ENCODE data around the gene RORB.

Gene RORB

DNA sequence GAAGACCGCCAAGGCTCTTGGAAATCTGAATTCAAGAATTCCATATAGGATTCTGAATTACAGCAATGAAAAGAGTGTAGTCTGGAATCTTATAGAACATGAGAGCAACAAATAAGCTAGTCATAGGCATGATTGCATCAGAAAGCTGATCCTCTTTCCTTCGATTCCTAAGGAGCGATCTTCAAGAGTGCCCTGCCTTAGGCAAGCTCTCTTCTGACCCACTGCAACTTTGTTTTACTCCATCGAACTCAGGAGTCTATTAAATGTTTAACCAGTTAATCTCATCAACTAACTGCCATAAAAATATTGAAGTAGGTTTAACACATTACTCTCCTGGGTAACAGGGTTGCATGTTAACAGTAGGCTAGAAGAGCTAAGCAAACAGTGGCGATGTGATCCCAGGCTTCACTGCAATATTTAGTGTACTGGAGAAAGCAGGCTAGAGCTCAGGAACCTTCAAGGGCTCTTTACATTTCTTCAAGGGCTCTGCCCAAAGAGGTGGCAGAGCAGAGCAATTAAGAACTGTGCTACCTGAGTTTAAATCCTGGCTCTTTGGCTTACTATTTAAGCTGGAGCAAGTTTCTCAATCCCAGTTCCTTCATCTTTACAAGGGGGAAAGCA lies 146.3 kb downstream of the RORB start:
- Histone ChIP-seq H3K27ac (ENCODE audit: insufficient read depth, low read length, poor library complexity, severe bottlenecking) (no peak overlapping the region), H3K4me1 (ENCODE audit: control insufficient read depth, insufficient read depth, low read length, poor library complexity, severe bottlenecking) (no peaks in the 10 kb centered on the region), H3K36me3 (ENCODE audit: control insufficient read depth, insufficient read depth, low read length) (no peaks in the 10 kb centered on the region), H3K27me3 (replicated peaks; ENCODE audit: control insufficient read depth, insufficient read depth, low read length, poor library complexity, severe bottlenecking) (no peaks in the 10 kb centered on the region), H3K4me3 (ENCODE audit: insufficient read depth, low read depth, low read length, poor library complexity, severe bottlenecking) (no peak overlapping the region), H3K9me3 (ENCODE audit: control insufficient read depth, low read length) (no peaks in the 10 kb centered on the region)
- DNase-seq: no peak

DNA sequence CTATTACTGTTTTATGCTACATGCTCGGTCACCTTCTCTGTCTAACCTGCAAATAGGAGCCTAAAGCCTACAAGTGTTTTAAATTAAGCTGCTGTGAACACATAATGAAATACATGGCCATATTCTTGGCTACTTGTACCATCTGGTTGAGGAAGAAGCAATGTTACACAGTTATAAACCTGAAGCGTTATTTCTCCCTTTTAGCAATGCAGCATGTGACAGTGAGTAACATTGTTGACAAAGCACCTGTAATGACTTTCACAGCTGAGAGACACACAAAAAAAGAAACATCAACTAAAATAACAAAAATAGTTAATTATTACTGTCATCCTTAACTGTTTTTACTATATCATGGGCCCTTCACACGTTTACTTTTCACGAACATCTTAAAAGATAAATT lies 146.9 kb downstream of the RORB start:
- no peak for DNase-seq
- H3K4me1 ChIP-seq (ENCODE audit: control insufficient read depth, insufficient read depth, low read length, poor library complexity, severe bottlenecking): no peaks in the 10 kb centered on the region
- no peaks in the 10 kb centered on the region for H3K27me3 ChIP-seq (replicated peaks; ENCODE audit: control insufficient read depth, insufficient read depth, low read length, poor library complexity, severe bottlenecking)
- no peaks in the 10 kb centered on the region for H3K36me3 ChIP-seq (ENCODE audit: control insufficient read depth, insufficient read depth, low read length)
- no peak overlapping the region for H3K27ac ChIP-seq (ENCODE audit: insufficient read depth, low read length, poor library complexity, severe bottlenecking)
- H3K4me3 ChIP-seq (ENCODE audit: insufficient read depth, low read depth, low read length, poor library complexity, severe bottlenecking): no peak overlapping the region
- no peaks in the 10 kb centered on the region for H3K9me3 ChIP-seq (ENCODE audit: control insufficient read depth, low read length)

DNA sequence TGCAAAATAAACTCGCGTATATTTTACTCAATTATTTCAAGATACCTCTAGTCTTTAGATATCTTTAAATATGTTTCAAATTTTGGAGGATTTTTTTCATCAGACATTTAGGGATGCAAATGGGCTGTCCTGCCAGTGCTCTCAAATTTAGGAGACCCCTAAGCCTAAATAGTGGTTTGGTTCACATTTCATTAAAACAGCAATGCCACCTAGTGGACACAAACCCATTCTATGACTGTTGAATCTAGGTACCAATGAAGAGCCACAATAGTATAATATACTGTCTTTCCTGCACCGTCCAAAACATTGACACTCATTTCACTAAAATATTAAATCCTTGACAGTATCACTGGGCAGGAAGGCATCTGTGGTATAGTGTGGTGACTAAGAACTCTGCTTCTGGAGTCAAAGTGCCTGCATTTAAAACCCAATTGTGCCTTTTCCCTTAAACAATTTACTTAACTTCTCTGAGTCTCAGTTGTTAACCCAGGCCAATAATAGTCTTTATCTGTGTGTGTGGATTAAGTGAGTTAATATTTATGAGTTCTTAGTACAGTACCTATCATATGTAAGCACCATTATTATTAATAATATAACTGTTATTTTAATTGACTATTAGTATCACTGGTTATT lies 148.0 kb downstream of the RORB start:
- Histone ChIP-seq H3K4me1 (ENCODE audit: control insufficient read depth, insufficient read depth, low read length, poor library complexity, severe bottlenecking) (no peaks in the 10 kb centered on the region), H3K27ac (ENCODE audit: insufficient read depth, low read length, poor library complexity, severe bottlenecking) (no peak overlapping the region), H3K9me3 (ENCODE audit: control insufficient read depth, low read length) (no peaks in the 10 kb centered on the region), H3K4me3 (ENCODE audit: insufficient read depth, low read depth, low read length, poor library complexity, severe bottlenecking) (no peak overlapping the region), H3K27me3 (replicated peaks; ENCODE audit: control insufficient read depth, insufficient read depth, low read length, poor library complexity, severe bottlenecking) (no peaks in the 10 kb centered on the region), H3K36me3 (ENCODE audit: control insufficient read depth, insufficient read depth, low read length) (no peaks in the 10 kb centered on the region)
- no peak for DNase-seq

DNA sequence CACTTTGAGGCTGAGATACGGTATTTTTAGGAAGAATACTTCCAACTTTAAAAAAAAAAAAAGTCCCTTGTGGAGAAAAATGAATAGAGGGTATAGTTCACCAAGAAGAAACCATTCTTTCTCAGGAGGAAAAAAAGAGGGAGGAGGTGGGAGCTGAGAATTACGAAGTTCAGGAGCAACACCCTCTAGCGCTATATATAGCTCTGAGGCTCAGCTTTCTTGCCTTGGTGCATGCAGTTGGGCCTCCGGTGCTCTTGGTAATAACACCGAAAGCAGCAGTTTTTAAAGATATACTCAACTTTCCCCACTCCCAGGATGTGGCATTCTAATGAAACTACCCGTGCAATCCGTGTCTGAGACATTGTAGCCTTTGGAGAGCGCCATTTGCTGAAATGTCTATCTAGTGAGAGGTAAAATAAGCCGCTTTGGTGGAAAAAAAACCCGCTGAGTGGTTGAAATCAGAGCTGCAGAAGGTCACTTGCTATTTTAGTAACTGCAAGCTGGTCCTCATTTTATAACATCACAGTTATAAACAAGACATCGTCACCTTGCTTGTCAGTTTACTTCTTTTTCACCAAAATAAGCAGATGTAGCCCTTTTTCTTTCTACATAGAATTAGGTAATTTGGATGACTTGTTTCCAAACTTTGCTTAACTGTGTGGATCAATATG lies 156.4 kb downstream of the RORB start:
- no peak for DNase-seq
- no peaks in the 10 kb centered on the region for H3K4me1 ChIP-seq (ENCODE audit: control insufficient read depth, insufficient read depth, low read length, poor library complexity, severe bottlenecking)
- H3K36me3 ChIP-seq (ENCODE audit: control insufficient read depth, insufficient read depth, low read length): no peaks in the 10 kb centered on the region
- H3K4me3 ChIP-seq (ENCODE audit: insufficient read depth, low read depth, low read length, poor library complexity, severe bottlenecking): no peak overlapping the region
- no peaks in the 10 kb centered on the region for H3K9me3 ChIP-seq (ENCODE audit: control insufficient read depth, low read length)
- no peak overlapping the region for H3K27ac ChIP-seq (ENCODE audit: insufficient read depth, low read length, poor library complexity, severe bottlenecking)
- no peaks in the 10 kb centered on the region for H3K27me3 ChIP-seq (replicated peaks; ENCODE audit: control insufficient read depth, insufficient read depth, low read length, poor library complexity, severe bottlenecking)

DNA sequence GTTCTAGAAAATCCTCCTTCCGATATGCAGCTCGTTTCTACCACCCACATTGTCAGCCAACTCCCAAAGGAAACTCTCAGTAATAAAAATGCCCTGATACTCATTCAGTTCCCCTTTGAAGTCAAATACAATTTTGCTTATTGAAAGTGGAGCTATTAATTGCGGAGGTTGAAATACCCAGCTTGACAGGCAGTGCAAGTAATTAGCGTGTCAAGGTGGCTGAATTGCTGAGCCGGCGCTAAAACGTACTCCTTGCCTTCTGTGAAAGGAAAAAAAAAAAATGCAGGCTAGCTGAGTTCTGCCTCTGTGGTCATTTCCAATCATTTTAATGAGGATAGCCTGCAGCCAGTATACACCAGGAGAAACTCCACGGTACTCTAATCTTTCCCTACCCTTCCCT lies 165.5 kb downstream of the RORB start:
- Histone ChIP-seq H3K27ac (ENCODE audit: insufficient read depth, low read length, poor library complexity, severe bottlenecking) (no peak overlapping the region), H3K27me3 (replicated peaks; ENCODE audit: control insufficient read depth, insufficient read depth, low read length, poor library complexity, severe bottlenecking) (no peaks in the 10 kb centered on the region), H3K9me3 (ENCODE audit: control insufficient read depth, low read length) (no peaks in the 10 kb centered on the region), H3K4me1 (ENCODE audit: control insufficient read depth, insufficient read depth, low read length, poor library complexity, severe bottlenecking) (no peaks in the 10 kb centered on the region), H3K36me3 (ENCODE audit: control insufficient read depth, insufficient read depth, low read length) (no peaks in the 10 kb centered on the region), H3K4me3 (ENCODE audit: insufficient read depth, low read depth, low read length, poor library complexity, severe bottlenecking) (no peak overlapping the region)
- no peak for DNase-seq

DNA sequence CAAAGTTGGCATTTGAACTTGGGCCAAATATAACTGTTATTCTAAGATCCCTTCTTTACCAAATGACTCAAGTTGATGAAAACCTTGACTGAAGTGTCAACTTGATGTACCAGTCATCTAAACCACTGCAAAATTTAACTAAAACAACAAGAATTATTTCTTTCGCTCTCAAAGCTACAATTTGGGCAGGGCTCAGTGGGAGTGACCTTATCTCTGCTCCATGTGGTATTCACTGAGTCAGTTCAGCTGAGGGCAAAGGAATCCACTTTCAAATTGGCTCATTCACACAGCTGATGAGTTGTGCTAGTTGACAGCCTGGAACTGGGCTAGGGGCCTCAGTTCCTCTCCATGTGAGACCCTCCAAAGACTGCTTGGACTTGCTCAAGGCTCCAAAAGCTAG lies 166.3 kb downstream of the RORB start:
- Histone ChIP-seq H3K9me3 (ENCODE audit: control insufficient read depth, low read length) (no peaks in the 10 kb centered on the region), H3K27ac (ENCODE audit: insufficient read depth, low read length, poor library complexity, severe bottlenecking) (no peak overlapping the region), H3K4me1 (ENCODE audit: control insufficient read depth, insufficient read depth, low read length, poor library complexity, severe bottlenecking) (no peaks in the 10 kb centered on the region), H3K27me3 (replicated peaks; ENCODE audit: control insufficient read depth, insufficient read depth, low read length, poor library complexity, severe bottlenecking) (no peaks in the 10 kb centered on the region), H3K4me3 (ENCODE audit: insufficient read depth, low read depth, low read length, poor library complexity, severe bottlenecking) (no peak overlapping the region), H3K36me3 (ENCODE audit: control insufficient read depth, insufficient read depth, low read length) (no peaks in the 10 kb centered on the region)
- no peak for DNase-seq

DNA sequence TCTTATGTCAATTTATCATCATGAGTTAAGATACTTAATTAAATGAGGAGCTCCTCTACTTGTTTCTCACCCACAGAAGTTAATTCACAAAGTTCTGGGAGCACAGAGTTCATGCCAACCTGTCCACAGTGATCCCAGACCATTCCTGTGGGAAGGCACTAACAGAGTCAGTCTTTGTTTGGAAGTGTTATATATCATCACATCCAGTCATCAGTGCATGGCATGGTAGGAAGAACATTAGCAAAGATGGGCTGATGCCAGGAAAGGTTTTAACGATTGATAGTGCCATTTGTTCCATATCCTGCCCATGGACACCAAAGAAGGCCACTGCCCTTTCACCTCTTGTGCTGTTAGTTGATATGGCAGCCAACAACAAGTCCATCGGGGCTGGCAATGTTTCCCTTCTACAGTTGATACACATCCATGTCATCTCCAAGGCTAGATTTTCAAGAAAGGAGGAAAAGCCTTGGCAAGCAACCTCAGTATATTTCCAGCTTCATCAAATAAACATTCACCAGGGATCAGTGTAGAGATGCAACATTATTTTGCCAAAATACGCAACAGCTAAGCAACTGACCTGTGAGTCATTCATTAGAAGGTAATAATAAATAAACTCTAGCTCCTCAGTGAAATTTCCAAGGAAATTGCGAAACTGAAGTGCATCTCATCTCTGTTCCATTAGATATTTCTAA lies 169.6 kb downstream of the RORB start:
- H3K27me3 ChIP-seq (replicated peaks; ENCODE audit: control insufficient read depth, insufficient read depth, low read length, poor library complexity, severe bottlenecking): no peaks in the 10 kb centered on the region
- H3K27ac ChIP-seq (ENCODE audit: insufficient read depth, low read length, poor library complexity, severe bottlenecking): no peak overlapping the region
- no peak overlapping the region for H3K4me3 ChIP-seq (ENCODE audit: insufficient read depth, low read depth, low read length, poor library complexity, severe bottlenecking)
- no peaks in the 10 kb centered on the region for H3K9me3 ChIP-seq (ENCODE audit: control insufficient read depth, low read length)
- H3K4me1 ChIP-seq (ENCODE audit: control insufficient read depth, insufficient read depth, low read length, poor library complexity, severe bottlenecking): no peaks in the 10 kb centered on the region
- DNase-seq: no peak
- no peaks in the 10 kb centered on the region for H3K36me3 ChIP-seq (ENCODE audit: control insufficient read depth, insufficient read depth, low read length)

DNA sequence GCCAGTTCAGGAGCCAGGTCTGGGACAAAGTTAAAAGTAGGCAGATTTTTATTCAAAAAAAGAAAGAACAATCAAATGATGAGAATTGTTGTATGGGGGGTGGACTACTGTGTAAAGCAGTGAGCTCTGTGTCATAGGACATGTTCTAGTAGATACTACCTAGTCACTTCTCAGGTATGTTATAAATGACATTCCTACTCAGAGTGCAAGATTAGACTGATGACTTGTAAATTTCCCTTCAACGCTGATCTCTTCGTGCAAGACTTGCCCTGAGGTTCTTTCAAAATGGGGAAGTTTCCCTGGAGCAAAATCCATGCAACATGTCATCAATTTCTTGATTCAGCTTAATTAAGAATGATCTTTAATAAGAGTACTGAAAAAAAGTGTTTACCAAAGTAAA lies 175.1 kb downstream of the RORB start:
- Histone ChIP-seq H3K4me1 (ENCODE audit: control insufficient read depth, insufficient read depth, low read length, poor library complexity, severe bottlenecking) (no peaks in the 10 kb centered on the region), H3K9me3 (ENCODE audit: control insufficient read depth, low read length) (no peaks in the 10 kb centered on the region), H3K4me3 (ENCODE audit: insufficient read depth, low read depth, low read length, poor library complexity, severe bottlenecking) (no peak overlapping the region), H3K27me3 (replicated peaks; ENCODE audit: control insufficient read depth, insufficient read depth, low read length, poor library complexity, severe bottlenecking) (no peaks in the 10 kb centered on the region), H3K36me3 (ENCODE audit: control insufficient read depth, insufficient read depth, low read length) (no peaks in the 10 kb centered on the region), H3K27ac (ENCODE audit: insufficient read depth, low read length, poor library complexity, severe bottlenecking) (no peak overlapping the region)
- DNase-seq: no peak

DNA sequence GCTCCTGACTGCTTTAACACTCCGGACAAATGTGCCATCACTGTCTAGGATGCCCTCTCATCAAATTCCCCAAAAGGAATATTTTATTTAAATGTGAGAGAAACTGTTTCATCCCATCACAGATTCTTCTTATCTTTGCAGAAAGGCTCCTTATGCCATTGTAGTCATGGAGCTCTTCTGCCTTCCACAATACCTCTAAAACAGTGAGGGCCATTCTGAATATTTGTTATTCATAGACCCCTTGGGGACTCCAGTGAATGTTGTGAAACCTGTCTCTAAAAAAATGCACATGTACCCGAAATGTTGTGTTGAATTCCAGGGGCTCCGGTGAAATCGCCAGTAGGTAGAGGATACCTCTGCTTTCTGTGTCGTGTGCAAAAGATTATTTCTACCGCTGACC lies 176.9 kb downstream of the RORB start:
- Histone ChIP-seq H3K9me3 (ENCODE audit: control insufficient read depth, low read length) (no peaks in the 10 kb centered on the region), H3K4me3 (ENCODE audit: insufficient read depth, low read depth, low read length, poor library complexity, severe bottlenecking) (no peak overlapping the region), H3K4me1 (ENCODE audit: control insufficient read depth, insufficient read depth, low read length, poor library complexity, severe bottlenecking) (no peaks in the 10 kb centered on the region), H3K36me3 (ENCODE audit: control insufficient read depth, insufficient read depth, low read length) (no peaks in the 10 kb centered on the region), H3K27me3 (replicated peaks; ENCODE audit: control insufficient read depth, insufficient read depth, low read length, poor library complexity, severe bottlenecking) (no peaks in the 10 kb centered on the region), H3K27ac (ENCODE audit: insufficient read depth, low read length, poor library complexity, severe bottlenecking) (no peak overlapping the region)
- no peak for DNase-seq

DNA sequence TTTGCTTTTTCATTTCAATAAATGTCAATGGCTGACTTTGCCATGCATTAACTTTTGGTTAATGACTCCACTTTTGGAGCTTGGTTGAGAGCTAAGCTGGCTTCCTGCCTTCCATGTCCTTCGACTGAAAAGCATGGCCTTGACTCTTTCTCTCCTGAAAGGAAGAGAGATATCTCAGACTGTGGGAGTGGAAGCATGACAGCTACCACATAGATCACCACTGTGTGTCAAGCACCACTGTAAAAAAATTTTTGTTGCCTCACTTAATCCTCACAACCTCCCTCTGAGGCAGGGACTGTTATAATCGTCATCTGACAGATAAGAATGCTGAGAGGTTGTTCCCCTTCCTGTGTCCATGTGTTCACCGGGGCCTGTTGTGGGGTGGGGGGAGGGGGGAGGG lies 184.8 kb downstream of the RORB start:
- Histone ChIP-seq H3K4me3 (ENCODE audit: insufficient read depth, low read depth, low read length, poor library complexity, severe bottlenecking) (no peak overlapping the region), H3K27me3 (replicated peaks; ENCODE audit: control insufficient read depth, insufficient read depth, low read length, poor library complexity, severe bottlenecking) (no peaks in the 10 kb centered on the region), H3K9me3 (ENCODE audit: control insufficient read depth, low read length) (no peaks in the 10 kb centered on the region), H3K36me3 (ENCODE audit: control insufficient read depth, insufficient read depth, low read length) (no peaks in the 10 kb centered on the region), H3K4me1 (ENCODE audit: control insufficient read depth, insufficient read depth, low read length, poor library complexity, severe bottlenecking) (no peaks in the 10 kb centered on the region), H3K27ac (ENCODE audit: insufficient read depth, low read length, poor library complexity, severe bottlenecking) (no peak overlapping the region)
- DNase-seq: no peak
